Measurements from ENCODE around the gene SETDB1. TPM values are rescaled to one million over a fixed set of nuclear protein-coding genes. Genes with fewer than 3 reads are reported as not detected.

SETDB1 gene
- total and polyA plus RNA-seq, 4 experiments from 2014 or later = 9.8 to 72.6 (median 42.8) TPM

- DNase-seq = peak; percentile 83 to 87 (median 85)
- peaks cover 39% of the 10 kb centered on the region for H3K4me1 ChIP-seq (ENCODE audit: insufficient read depth, low read length)
- intact Hi-C loops (cut with micrococcal nuclease) = loop anchor here (1.0 to 10.0 kb wide), 5 partner anchors 17 to 724 kb away; partner anchors contain the start of genes MINDY1 and TNFAIP8L2
- ChIA-PET CTCF (ENCODE audit: partially characterized antibody) (interaction anchor here (0.6 to 15.8 kb wide), 9 partner anchors 9 to 79 kb away, joined by 3 to 255 read pairs (median 5); partner anchors contain the start of gene MINDY1), POLR2A (ENCODE audit: partially characterized antibody) (interaction anchor here (0.7 to 1.5 kb wide), 4 partner anchors 11 to 29 kb away, joined by 3 to 4 read pairs (median 4); partner anchors contain the start of gene MINDY1)
- H3K36me3 Mint-ChIP-seq = peaks cover 0 to 3% of the 10 kb centered on the region in 2 donors
- H3K27me3 ChIP-seq (ENCODE audit: insufficient read depth, low read length) = no peaks in the 10 kb centered on the region
- peaks cover 20 to 44% (median 31%) of the 10 kb centered on the region in 4 donors for H3K4me1 Mint-ChIP-seq
- no peaks in the 10 kb centered on the region for H3K9me3 ChIP-seq (ENCODE audit: control insufficient read depth in 1 of 2, low read length in 2 of 2)
- H3K27ac ChIP-seq (ENCODE audit: low read depth, low read length) = peak overlapping the region; percentile 11
- no peaks in the 10 kb centered on the region for H3K27me3 Mint-ChIP-seq
- peak overlapping the region in 6 of 7 donors; percentile 48 to 83 (median 64) for H3K27ac Mint-ChIP-seq
- no peaks in the 10 kb centered on the region for H3K36me3 ChIP-seq (ENCODE audit: insufficient read depth, low read length)
- peak overlapping the region in 4 of 8 donors; percentile 29 to 59 (median 41) for H3K4me3 Mint-ChIP-seq
- H3K4me3 ChIP-seq (ENCODE audit: low read length in 2 of 2) = peak overlapping the region in 1 of 2 donors; percentile 52
- no peaks in the 10 kb centered on the region for H3K9me3 Mint-ChIP-seq
Measured at GRCh38 chr1:150979092-150980056, 53.2 kb downstream of the SETDB1 start.

- Mint-ChIP-seq H3K4me1 (peaks cover 17 to 33% (median 23%) of the 10 kb centered on the region in 4 donors), H3K9me3 (no peaks in the 10 kb centered on the region), H3K4me3 (no peak overlapping the region), H3K36me3 (no peaks in the 10 kb centered on the region), H3K27me3 (no peaks in the 10 kb centered on the region), H3K27ac (peak overlapping the region in 1 of 7 donors; percentile 30)
- intact Hi-C loops (cut with micrococcal nuclease) = no loop called here
- peaks cover 29% of the 10 kb centered on the region for H3K4me1 ChIP-seq (ENCODE audit: insufficient read depth, low read length)
- no peak overlapping the region for H3K4me3 ChIP-seq (ENCODE audit: low read length in 2 of 2)
- no peak overlapping the region for H3K27ac ChIP-seq (ENCODE audit: low read depth, low read length)
- no peaks in the 10 kb centered on the region for H3K27me3 ChIP-seq (ENCODE audit: insufficient read depth, low read length)
- no peak for DNase-seq
- ChIA-PET CTCF (ENCODE audit: partially characterized antibody) (interaction anchor here (0.7 to 15.8 kb wide), 6 partner anchors 11 to 516 kb away, joined by 4 to 255 read pairs (median 12); partner anchors contain the start of gene MINDY1), POLR2A (ENCODE audit: partially characterized antibody) (interaction anchor here (0.7 to 1.5 kb wide), 2 partner anchors 25 kb away, joined by 3 to 4 read pairs; partner anchors contain the start of gene MINDY1)
- no peaks in the 10 kb centered on the region for H3K36me3 ChIP-seq (ENCODE audit: insufficient read depth, low read length)
- no peaks in the 10 kb centered on the region for H3K9me3 ChIP-seq (ENCODE audit: control insufficient read depth in 1 of 2, low read length in 2 of 2)
Measured at GRCh38 chr1:150981177-150981804, 55.1 kb downstream of the SETDB1 start.

- Histone ChIP-seq H3K4me1 (ENCODE audit: insufficient read depth, low read length) (peaks cover 21% of the 10 kb centered on the region), H3K27me3 (ENCODE audit: insufficient read depth, low read length) (no peaks in the 10 kb centered on the region), H3K4me3 (ENCODE audit: low read length in 2 of 2) (no peak within 1 kb of the TSS), H3K27ac (ENCODE audit: low read depth, low read length) (no peak within 1 kb of the TSS), H3K36me3 (ENCODE audit: insufficient read depth, low read length) (no peaks in the 10 kb centered on the region), H3K9me3 (ENCODE audit: control insufficient read depth in 1 of 2, low read length in 2 of 2) (no peaks in the 10 kb centered on the region)
- H3K27ac Mint-ChIP-seq = peak within 1 kb of the TSS in 1 of 7 donors; percentile 30
- no peaks in the 10 kb centered on the region for H3K9me3 Mint-ChIP-seq
- intact Hi-C loops (cut with micrococcal nuclease) = no loop called here
- no peaks in the 10 kb centered on the region for H3K36me3 Mint-ChIP-seq
- POLR2A ChIA-PET (ENCODE audit: partially characterized antibody) = interaction anchor here (0.7 kb wide), 1 partner anchor 25 kb away, joined by 3 read pairs; the partner anchor contains the start of gene MINDY1
- no peaks in the 10 kb centered on the region for H3K27me3 Mint-ChIP-seq
- H3K4me3 Mint-ChIP-seq = no peak within 1 kb of the TSS
- CTCF ChIA-PET (ENCODE audit: partially characterized antibody) = interaction anchor here (1.9 to 15.8 kb wide), 3 partner anchors 12 to 49 kb away, joined by 5 to 255 read pairs (median 26); partner anchors contain the start of gene MINDY1
- no peak for DNase-seq
- H3K4me1 Mint-ChIP-seq = peaks cover 10 to 25% (median 16%) of the 10 kb centered on the region in 4 donors
Measured at GRCh38 chr1:150981805-150982712, 55.9 kb downstream of the SETDB1 start, which contains the start of gene ANXA9. Gene ANXA9, plus strand, starts transcription at chr1:150982292. Its CDS starts 814 bp downstream, at chr1:150983106.

- no peak for DNase-seq
- Histone ChIP-seq H3K27me3 (ENCODE audit: insufficient read depth, low read length) (no peaks in the 10 kb centered on the region), H3K4me1 (ENCODE audit: insufficient read depth, low read length) (no peaks in the 10 kb centered on the region), H3K27ac (ENCODE audit: low read depth, low read length) (no peak overlapping the region), H3K9me3 (ENCODE audit: control insufficient read depth in 1 of 2, low read length in 2 of 2) (no peaks in the 10 kb centered on the region), H3K4me3 (ENCODE audit: low read length in 2 of 2) (no peak overlapping the region), H3K36me3 (ENCODE audit: insufficient read depth, low read length) (no peaks in the 10 kb centered on the region)
- Mint-ChIP-seq H3K27ac (peak overlapping the region in 1 of 7 donors; percentile 79), H3K4me1 (peaks cover 0 to 4% (median 0%) of the 10 kb centered on the region in 4 donors), H3K4me3 (no peak overlapping the region), H3K9me3 (no peaks in the 10 kb centered on the region), H3K36me3 (no peaks in the 10 kb centered on the region), H3K27me3 (no peaks in the 10 kb centered on the region)
- ChIA-PET POLR2A (ENCODE audit: partially characterized antibody) (no interaction called here), CTCF (ENCODE audit: partially characterized antibody) (interaction anchor here (0.6 to 15.8 kb wide), 4 partner anchors 8 to 272 kb away, joined by 3 to 255 read pairs (median 5); partner anchors contain the start of gene MINDY1)
- intact Hi-C loops (cut with micrococcal nuclease) = no loop called here
Measured at GRCh38 chr1:150985179-150985825, 59.1 kb downstream of the SETDB1 start.

- Histone ChIP-seq H3K27me3 (ENCODE audit: insufficient read depth, low read length) (no peaks in the 10 kb centered on the region), H3K9me3 (ENCODE audit: control insufficient read depth in 1 of 2, low read length in 2 of 2) (no peaks in the 10 kb centered on the region), H3K4me3 (ENCODE audit: low read length in 2 of 2) (no peak overlapping the region), H3K27ac (ENCODE audit: low read depth, low read length) (no peak overlapping the region), H3K36me3 (ENCODE audit: insufficient read depth, low read length) (no peaks in the 10 kb centered on the region), H3K4me1 (ENCODE audit: insufficient read depth, low read length) (no peaks in the 10 kb centered on the region)
- H3K27me3 Mint-ChIP-seq = no peaks in the 10 kb centered on the region
- POLR2A ChIA-PET (ENCODE audit: partially characterized antibody) = no interaction called here
- DNase-seq = no peak
- H3K4me3 Mint-ChIP-seq = no peak overlapping the region
- H3K4me1 Mint-ChIP-seq = peaks cover 0 to 4% (median 0%) of the 10 kb centered on the region in 4 donors
- CTCF ChIA-PET (ENCODE audit: partially characterized antibody) = interaction anchor here (1.6 to 15.8 kb wide), 2 partner anchors 9 to 13 kb away, joined by 8 to 255 read pairs; partner anchors contain the start of gene MINDY1
- H3K36me3 Mint-ChIP-seq = no peaks in the 10 kb centered on the region
- intact Hi-C loops (cut with micrococcal nuclease) = no loop called here
- H3K27ac Mint-ChIP-seq = peak overlapping the region in 1 of 7 donors; percentile 32
- H3K9me3 Mint-ChIP-seq = no peaks in the 10 kb centered on the region
Measured at GRCh38 chr1:150987924-150988323, 61.8 kb downstream of the SETDB1 start.

GRCh38 chr1:150992626-150993025, 66.5 kb downstream of the SETDB1 start:
- Histone ChIP-seq H3K27ac (ENCODE audit: low read depth, low read length) (no peak overlapping the region), H3K9me3 (ENCODE audit: control insufficient read depth in 1 of 2, low read length in 2 of 2) (no peaks in the 10 kb centered on the region), H3K27me3 (ENCODE audit: insufficient read depth, low read length) (no peaks in the 10 kb centered on the region), H3K4me3 (ENCODE audit: low read length in 2 of 2) (no peak overlapping the region), H3K4me1 (ENCODE audit: insufficient read depth, low read length) (peaks cover 8% of the 10 kb centered on the region), H3K36me3 (ENCODE audit: insufficient read depth, low read length) (peaks cover 2% of the 10 kb centered on the region)
- H3K4me3 Mint-ChIP-seq = no peak overlapping the region
- peak overlapping the region in 2 of 7 donors; percentile 22 to 55 for H3K27ac Mint-ChIP-seq
- ChIA-PET POLR2A (ENCODE audit: partially characterized antibody) (no interaction called here), CTCF (ENCODE audit: partially characterized antibody) (interaction anchor here (0.9 to 1.8 kb wide), 2 partner anchors 9 to 433 kb away, joined by 3 to 4 read pairs; no protein-coding TSS in a partner anchor)
- H3K27me3 Mint-ChIP-seq = no peaks in the 10 kb centered on the region
- H3K4me1 Mint-ChIP-seq = peaks cover 0 to 16% (median 8%) of the 10 kb centered on the region in 4 donors
- DNase-seq = no peak
- H3K9me3 Mint-ChIP-seq = peaks cover 0 to 1% (median 0%) of the 10 kb centered on the region in 8 donors
- peaks cover 9 to 17% of the 10 kb centered on the region in 2 donors for H3K36me3 Mint-ChIP-seq
- intact Hi-C loops (cut with micrococcal nuclease) = no loop called here

All from CD4-positive, alpha-beta memory T cell (primary cell).